GM18511 (cell line): ENCODE results near the gene NOL6.
"Not testable (repeated sequence)": the region's sequence is repeated elsewhere in the genome, so short reads cannot be mapped to it uniquely, and the experiment has no call there.

Experiments
- ATAC-seq: cut with Tn5 transposase; IDR thresholded peaks from one replicate; pipeline ENCODE4 v1.9.1; 2021; ENCODE audit warnings: mild to moderate bottlenecking, moderate library complexity; ENCODE audit not compliant: unreplicated experiment

The NOL6 gene

DNA sequence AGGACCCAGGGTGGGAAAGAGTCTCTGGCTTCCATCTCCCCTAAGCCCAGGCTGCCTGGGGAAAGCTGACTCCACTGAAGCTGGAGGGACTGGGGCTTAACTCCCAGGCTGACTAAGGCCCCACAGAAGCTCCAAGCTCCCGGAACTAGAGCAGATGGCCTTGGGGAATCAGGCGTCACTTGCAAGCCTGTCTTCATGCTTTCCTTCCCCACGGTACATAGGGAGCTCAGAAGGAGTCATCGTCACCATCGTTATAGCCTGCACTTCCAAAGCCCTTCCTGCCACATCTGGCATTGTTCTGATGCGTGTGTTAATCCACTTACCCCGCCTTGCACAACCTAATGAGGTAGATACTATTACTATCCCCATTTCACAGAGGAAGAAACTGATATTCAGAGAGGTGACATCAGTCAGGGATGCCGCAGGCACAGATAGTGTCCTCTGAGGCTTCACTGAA lies 37.9 kb downstream of the NOL6 start:
- ATAC-seq, result no peak

DNA sequence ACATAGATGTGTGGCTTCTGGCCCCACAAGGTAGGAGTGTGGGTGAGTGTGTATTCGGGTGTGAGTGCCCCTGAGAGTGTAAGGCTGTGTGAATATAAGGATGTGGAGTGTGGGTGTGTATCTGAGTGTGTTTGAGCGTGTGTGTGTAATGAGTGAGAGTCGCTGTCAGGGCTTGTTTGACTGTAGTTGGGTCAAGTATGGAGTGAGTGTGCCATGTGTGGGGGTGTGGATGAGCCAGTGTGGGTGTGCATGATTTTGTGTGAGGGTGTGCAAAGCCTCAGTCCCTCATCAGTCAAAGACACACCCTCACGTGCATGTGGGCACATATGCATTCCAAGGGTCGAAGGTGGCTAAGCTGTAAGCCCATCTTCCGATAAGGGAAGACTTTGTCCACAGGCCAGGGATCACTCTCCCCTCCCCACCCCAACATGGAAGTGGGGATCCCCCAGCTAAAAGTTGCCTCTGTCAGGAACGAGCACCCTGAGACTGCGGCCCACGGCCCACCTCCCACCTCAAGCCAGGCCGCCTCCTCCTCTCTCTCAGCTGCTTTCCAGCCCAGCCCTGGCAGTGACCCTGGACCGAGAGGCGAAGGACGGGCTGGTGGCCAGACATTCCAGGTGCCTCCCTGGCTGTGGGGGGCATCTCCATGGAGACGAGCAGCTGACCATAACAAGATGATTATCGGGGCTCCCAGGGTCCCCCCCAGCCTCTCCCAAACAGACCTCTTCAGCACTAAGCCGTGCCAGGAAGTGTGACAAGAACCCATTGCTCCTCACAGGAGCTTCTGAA lies 39.2 kb downstream of the NOL6 start:
- no peak for ATAC-seq

DNA sequence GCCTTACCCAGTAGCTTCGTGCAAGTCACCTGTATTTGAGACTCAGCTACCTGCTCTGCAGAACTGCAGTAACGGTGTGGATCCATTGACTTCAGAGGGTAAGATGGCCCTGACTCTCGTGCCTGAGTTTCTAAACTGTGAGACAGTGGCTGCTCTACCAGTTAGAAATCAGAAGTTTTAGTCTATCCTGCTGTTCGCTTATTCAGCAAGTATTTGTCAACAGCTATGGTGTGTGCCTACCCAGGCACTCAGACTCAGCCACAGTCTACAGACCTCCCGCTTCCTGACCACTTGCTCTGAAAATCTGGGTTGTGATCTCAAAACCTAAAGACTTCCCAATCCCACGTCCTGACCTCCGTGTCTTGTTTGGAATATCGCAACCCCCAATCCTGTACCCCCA lies 39.9 kb downstream of the NOL6 start:
- no peak for ATAC-seq

DNA sequence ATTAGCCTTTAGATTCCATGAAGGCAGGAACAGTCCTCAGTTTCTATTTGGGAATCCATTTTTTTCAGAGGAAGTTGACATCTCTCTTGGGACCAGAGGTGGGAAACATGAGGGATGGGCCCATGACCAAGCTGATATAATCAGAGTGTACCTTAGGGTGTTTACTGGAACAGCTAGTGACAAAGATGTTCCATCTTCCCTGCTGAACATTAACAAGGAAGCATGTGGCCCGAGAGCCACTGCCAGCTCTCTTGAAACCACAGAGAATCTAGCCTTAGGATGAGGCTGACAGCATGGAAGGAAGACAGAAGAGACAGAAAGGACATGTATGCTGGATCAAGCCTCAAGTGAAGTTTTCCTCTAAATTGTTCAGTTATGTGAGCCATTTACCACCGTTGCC lies 42.3 kb downstream of the NOL6 start:
- ATAC-seq, result no peak

DNA sequence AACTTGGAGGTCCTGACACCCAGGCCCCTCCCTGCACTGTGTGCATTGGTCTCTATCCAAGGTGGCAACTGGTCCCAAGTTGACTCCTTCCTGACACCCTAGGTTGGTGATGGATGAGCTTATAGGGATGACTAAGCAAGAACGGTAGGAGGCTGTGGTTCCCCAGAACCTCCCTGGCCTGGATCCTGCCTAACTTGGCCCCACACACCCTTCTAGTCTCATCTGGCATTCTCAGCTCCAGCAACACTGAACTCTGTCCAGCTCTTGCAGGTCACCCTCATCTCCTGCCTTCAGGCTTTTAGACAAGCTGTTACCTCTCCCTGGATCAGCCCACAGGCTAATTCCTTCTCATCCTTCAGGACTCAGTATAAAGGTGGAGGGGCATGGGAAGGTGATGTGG lies 42.8 kb downstream of the NOL6 start:
- no peak for ATAC-seq

DNA sequence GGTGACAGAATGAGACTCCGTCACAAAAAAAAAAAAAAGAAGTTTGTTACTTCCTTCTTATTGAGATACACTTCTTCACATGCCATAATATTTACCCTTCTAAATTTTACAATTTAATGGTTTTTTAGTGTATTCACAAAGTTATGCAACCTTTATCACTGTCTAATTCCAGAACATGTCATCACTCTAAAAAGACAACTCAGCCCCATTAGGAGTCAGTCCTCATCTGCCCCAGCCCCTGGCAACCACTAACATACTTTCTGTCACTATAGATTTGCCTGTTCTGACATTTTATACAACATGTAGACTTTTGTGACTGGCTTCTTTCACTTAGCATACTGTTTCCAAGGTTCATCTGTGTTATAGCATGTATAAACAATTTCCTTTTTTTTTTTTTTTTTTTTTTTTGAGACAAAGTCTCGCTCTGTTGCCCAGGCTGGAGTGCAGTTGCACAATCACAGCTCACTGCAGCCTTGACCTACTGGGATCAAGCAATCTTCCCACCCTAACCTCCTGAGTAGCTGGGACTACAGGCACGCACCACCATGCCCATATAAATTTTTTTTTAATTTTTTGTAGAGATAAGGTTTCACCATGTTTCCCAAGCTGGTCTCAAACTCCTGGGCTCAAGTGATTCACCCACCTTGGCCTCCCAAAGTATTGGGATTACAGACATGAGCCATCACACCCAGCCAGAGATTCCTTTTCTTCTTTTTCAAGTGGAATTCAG lies 44.3 kb downstream of the NOL6 start:
- no peak for ATAC-seq

DNA sequence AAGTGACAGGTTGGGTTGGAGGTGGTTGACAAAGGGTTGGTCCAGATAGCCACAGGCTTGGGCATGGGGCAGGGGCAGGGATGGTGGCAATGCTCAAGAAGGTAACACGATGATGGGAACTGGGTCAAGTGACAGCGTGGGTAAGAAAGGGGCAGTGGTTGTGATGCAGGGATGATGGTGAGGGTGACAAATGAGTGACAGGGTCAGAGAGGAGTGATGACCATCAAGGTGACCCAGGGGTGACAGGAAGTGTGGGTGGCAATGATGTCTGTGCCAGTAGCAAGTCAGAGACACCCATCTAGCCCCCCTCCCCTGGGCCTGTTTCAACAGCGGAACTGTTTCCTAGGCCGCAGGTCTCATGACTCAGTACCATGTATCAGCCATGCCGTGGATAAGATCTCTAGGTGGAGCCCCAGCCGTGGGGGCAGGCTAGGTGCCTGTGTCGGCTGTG lies 46.9 kb downstream of the NOL6 start:
- ATAC-seq, result no peak

DNA sequence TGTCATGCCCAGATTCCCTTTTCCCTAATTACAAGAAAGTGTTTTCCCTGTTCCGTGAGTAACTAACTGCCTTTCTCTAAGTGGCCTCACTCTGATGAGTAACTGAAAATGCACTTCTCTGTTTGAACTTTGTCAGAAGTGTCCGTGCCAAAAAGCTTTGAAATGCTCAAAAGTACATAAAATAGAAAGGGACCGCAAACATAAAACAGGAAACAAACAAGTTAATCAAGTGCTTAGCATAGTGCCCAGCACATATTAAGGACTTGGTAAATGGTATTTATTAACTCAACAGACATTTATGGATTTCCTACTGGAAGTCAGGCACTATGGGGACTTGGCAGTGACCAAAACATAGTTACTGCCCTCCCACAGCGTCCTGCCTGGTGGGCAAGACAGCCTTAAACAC lies 48.6 kb downstream of the NOL6 start:
- no peak for ATAC-seq

DNA sequence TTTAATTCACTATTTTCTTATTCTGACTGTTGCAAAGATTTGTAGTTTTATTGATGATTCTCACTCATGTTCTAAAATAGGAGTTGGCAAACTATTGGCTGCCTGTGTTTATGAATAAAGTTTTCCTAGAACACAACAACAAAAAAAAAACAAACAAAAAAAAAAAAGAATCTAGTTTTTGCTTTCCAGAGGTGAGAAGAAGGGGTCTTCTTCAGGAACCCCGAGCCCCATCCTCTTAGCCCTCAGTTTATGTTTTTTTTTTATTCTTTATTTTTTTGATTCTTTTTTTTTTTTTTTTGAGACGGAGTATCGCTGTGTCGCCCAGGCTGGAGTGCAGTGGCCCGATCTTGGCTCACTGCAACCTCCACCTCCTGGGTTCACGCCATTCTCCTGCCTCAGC lies 49.2 kb downstream of the NOL6 start:
- ATAC-seq, result not testable (repeated sequence)

DNA sequence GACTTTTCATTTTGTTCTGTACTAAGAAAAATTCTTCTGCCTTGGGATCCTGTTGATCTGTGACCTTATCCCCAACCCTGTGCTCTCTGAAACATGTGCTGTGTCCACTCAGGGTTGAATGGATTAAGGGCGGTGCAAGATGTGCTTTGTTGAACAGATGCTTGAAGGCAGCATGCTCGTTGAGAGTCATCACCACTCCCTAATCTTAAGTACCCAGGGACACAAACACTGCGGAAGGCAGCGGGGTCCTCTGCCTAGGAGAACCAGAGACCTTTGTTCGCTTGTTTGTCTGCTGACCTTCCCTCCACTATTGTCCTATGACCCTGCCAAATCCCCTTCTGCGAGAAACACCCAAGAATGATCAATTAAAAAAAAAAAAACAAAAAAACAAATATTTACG lies 49.7 kb downstream of the NOL6 start:
- not testable (repeated sequence) for ATAC-seq

DNA sequence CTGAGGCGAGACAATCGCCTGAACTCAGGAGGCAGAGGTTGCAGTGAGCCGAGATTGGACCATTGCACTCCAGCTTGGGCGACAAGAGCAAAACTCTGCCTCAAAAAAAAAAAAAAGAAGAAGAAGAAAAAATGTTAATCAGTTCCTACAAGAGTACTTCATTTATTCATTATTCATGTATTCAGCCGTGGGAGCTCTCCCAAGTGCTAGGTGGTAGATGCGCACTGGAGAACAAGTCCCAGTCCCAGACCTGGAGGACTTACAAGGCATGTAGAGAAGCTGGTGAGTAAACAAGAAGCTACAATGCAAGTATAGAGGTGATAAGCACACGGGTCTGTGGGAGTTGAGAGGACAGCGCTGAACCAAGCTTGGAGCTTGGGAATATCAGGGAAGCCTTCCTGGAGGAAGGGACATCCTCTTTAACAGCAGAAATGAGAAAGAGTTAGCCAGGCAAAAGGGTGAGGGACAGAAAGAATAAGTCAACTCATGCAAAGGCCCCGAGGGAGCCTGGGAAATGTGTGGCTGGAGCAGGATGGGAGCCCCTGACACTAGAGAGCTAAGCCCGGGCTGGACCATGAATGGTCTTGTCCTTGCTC lies 53.9 kb downstream of the NOL6 start:
- ATAC-seq, result no peak

DNA sequence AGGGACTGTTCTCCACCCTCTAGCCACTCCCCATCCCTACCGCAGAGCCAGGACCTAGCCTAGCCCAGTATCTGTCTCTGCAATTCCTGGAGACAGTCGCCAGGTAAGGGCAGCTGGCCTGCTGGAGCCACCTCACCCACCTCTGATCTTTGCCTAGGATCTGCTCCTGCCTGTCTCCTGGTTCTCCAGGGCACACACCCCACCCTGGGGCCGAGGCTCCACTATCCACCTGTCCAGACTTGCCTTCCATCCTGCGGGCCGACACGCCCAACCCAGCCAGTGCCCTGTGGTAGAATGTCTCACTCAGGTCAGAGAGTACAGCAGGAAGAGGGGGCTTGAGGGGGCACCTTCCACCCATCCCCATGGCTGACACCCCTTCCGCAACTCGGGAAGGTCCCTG lies 55.6 kb downstream of the NOL6 start:
- no peak for ATAC-seq

DNA sequence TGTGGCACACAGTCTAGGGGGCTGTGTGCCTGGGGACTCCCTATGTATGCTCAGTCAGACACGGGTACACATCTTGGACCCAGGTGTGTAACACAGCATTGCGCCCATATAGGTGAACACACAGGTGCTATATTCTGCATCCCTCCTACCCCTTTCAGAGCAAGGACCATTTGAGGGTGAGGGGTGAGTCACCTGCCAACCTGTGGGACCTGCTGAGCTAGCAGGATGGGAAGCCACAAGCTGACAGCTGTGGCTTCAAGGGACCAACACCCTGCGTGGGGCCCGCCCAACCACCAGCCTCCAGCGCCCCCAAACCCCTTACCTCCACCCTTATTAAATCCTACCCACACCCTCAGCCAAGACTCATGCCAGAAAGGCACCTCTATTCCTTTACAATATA lies 56.7 kb downstream of the NOL6 start:
- no peak for ATAC-seq

DNA sequence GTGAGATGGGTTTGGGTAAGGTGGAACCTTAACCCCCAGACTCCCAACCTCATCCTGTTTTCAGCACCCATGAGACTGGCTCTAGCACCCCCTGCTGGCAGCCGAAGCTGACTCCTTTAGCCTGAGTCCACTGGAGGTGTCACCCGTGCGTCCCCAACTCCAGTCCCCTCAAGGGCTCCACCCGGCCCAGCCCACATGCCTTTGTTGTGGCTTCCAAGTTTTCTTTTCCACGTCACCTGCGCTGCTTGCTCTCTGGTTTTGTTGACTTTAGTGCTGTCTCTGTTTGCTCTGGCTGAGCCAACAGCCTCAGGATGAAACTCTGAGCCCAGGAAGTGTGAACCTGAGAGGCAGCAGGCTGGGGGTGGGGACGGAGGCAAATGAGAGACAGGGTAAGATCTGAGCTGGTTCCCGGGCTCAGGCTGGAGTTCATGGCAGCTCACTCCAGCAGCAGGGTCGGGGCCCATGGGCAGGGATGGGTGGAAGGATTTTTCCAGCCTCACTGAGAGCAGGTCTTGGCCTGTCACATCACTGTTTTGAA lies 58.2 kb downstream of the NOL6 start:
- ATAC-seq, result peak; percentile 62

DNA sequence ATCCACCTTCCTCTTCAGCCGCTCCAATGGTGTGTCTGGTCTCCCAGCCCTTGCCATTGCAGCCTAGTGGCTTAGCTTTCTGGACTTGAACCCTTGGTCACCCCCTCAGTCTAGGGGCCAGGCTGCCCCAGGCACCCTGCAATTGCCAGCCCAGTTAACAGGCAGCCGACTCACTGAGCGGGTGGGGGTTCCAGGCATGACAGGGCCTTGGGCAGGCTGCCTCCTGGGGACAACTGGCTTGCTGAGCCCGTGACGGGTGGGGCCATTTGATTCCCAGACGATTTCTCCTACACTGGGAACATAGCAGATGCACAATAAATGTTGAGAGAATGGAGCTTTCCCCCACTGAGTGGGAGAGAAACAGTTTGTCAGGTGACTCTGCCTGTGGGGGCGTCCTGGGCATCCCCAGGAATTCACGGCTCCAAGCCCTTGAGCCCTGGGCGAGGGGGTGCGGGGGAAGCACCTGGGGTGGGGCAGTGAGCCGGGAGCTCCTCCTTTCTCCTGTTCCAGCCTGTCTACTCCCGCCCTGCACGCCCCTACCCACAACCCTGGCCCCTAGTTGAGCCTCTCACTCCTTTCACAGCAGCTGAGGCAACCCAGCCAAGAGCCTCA lies 58.7 kb downstream of the NOL6 start:
- no peak for ATAC-seq

DNA sequence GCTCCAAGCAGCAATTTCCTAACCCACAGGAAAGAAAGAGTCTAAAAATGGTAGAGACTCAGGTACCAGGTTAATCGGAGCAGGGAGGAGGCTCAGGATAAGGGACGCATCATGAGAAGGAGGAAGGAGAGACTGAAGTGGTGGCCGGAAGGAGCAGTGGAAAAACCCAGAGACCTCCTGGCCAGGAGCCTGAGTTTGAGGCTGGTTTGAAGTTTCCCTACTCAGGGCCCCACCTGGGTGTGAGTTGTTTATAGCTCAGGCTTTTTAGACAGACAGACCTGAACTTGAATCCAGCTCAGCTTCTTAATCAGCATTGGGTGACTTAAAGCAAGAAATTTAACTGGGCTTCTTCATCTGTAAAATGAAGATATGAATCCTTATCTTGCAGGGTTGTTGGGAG lies 59.5 kb downstream of the NOL6 start:
- no peak for ATAC-seq
